SW480 (cell line): ENCODE results near the gene TSPYL6.

Experiments
- DNase-seq: peaks from one replicate; pipeline ENCODE4 v3.0.0-alpha.2; 2016; ENCODE audit warnings: low spot score

TSPYL6 gene

GRCh38 chr2:54255230-54256090 lies 569 bp downstream of the TSPYL6 start:
- no peak for DNase-seq

- DNase-seq = no peak
These were observed 1.8 kb downstream of the TSPYL6 start for GRCh38 chr2:54254180-54254579.

DNA sequence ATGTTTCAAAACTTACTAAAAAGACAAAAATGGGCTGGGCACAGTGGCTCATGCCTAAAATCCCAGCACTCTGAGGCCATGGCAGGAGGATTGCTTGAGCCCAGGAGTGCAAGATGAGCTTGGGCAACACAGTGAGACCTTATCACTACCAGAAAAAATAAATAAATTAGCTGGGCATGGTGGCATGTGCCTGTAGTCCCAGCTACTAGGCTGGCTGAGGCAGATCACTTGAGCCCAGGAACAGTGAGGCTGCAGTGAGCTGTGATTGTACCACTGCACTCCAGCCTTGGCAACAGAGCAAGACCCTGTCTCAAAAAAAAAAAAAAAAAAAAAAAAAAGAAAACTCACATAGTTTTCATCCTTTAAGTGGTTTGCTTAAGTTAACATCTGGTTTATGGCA lies 6.4 kb downstream of the TSPYL6 start:
- no peak for DNase-seq

DNA sequence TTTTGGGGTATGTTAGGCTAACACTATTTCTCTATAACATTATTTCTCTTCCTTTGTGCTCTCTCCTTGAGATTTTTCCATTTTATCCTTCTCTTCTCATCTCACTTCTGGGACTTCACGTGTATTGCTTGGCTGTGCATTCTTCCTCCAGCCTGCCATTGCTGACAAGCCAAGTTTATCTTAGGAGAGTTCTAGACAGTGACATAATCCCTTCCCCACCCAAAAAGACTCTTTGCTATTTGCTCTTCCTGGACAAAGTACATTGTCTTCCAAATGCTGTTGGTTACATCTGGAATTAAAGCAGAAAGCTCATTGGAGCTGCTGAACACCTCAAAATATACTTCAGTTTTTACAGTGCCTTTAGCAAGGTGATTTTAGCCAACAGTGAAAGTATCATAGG lies 8.9 kb downstream of the TSPYL6 start:
- no peak for DNase-seq

DNA sequence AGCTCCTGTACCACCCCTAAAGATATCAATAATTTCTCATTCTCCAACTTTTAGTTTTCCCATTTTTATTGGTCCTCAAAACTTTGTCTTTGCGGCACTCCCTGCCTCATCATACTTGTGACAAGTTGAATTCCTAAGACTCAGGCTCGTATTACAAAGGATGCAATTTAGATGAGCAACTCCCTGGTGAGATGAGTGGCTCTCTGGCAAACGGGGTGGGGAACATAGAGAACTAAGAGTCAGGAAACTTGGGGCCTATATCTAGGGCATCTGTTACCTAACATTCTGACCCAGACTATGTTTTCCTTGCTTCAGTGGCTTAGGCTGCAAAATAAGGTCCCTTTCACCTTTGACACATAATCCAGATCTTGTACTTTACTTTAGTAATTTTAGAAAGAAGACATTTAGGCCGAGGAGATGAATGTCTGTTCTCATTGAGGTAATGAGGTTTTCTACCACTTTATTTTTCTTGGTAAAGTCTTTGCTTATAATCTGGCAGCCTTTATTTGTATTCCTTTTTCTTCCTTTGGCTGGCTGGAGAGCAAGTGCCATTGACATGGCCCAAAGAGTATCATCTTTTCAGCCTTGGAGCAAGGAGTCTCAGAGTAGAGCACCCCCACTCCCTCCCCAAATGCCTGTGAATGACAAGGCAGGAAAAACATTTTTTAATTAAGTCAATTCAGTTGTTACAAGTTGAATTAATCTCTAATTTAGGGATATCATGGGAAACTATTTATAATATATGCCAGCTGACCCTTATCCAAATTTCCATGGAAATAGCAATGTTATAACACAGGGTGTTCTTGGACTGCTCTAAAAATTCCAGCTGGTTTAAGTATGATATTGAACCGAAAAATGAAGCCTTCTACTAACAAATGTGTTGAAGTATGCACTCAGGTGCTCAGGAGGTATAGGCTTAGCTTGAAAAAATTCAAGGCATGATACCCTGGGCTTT lies 15.2 kb downstream of the TSPYL6 start:
- DNase-seq = no peak

DNA sequence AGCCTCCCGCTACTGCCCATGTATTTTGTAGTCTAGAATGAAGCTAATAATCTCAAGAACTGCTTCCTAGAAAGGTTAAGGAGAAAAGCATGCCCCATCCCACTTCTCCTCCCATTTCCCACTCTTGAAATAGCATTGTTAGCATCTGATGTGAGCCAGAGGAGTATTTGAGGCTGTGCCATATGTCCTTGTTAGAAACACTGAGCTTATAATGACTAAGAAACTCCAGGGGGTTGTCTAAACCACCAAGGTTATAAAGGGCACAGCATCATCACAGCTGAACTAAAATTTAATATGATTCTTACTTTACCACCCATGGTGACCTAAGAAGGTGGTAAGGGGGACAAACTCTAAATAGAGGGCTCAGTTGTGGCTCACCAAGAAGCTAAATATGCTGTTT lies 16.6 kb downstream of the TSPYL6 start:
- DNase-seq = no peak

- no peak for DNase-seq
These were observed 18.6 kb downstream of the TSPYL6 start for GRCh38 chr2:54237428-54237827.

DNA sequence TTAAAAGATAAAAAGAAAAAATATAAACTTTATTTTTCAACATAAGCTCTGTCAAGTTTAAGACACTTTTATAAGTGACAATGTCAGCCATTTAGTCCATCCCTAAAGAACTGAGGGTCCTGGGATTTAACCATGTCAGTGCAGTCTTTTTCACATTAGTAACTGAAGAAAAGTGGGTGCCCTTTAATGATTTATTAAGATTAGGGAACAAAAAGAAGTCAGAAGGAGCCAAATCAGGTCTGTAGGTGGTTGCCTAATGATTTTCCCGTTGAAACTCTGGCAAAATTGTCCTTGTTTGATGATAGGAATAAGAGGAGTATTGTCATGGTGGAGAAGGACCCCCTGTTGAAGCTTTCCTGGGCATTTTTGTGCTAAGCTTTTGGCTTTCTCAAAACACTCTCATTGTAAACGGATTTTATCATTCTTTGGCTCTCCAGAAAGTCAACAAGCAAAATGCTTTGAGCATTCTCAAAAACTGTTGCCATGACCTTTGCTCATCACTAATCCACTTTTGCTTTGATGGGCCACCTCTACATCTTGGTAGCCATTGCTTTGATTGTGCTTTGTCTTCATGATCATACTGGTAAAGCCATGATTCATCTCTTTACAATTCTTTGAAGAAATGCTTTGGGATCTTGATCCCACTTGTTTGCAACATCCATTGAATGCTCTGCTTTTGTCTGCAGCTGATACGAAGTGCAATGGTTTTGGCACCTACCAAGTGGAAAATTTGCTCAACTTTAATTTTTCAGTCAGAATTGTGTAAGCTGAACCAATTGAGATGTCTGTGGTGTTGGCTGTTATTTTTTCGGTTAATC lies 22.0 kb downstream of the TSPYL6 start:
- DNase-seq = no peak

GRCh38 chr2:54228945-54229344 lies 27.1 kb downstream of the TSPYL6 start:
- no peak for DNase-seq

DNA sequence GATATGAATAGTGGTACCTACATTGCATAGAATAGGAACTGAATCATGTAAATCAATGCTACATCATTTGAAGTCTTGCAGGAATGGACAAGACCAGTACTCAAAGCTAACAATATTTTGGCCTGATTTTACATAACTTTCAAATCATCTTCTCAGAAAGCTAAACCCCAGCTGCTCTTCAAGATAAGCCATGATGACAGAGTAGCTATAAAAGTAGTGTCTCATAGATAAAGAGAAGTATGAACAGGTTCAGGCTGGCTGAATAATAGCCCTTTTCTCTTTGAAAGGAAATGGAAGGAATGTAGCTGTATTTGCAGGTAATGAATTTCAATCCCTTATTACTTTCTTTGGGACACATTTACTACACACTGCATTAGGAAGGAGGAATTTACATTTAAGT lies 28.2 kb downstream of the TSPYL6 start:
- DNase-seq = no peak

DNA sequence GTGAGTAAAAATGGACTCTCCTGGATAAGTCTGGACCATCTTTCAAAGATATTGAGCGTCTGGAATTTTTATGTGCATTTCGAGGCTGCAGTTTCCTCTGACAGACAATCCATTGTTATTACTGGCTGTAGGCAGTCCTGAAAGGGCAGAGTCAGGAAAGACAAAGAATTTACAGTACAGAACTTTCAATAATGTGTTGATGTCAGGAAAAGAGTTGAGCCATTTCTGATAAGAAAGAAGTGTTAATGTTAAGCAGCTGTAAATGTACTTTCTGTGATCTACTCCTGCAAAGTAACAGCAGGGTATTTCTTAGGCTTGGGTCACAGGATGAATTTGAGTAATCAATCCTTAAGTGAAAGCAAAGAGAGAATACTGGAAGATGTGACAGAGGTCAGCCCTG lies 29.8 kb downstream of the TSPYL6 start:
- DNase-seq = no peak

- DNase-seq = no peak
These were observed 31.0 kb downstream of the TSPYL6 start for GRCh38 chr2:54224997-54225396.

GRCh38 chr2:54213082-54213481 lies 42.9 kb downstream of the TSPYL6 start:
- no peak for DNase-seq

- DNase-seq = peak; percentile 59
These were observed 43.6 kb downstream of the TSPYL6 start for GRCh38 chr2:54212456-54212855.

DNA sequence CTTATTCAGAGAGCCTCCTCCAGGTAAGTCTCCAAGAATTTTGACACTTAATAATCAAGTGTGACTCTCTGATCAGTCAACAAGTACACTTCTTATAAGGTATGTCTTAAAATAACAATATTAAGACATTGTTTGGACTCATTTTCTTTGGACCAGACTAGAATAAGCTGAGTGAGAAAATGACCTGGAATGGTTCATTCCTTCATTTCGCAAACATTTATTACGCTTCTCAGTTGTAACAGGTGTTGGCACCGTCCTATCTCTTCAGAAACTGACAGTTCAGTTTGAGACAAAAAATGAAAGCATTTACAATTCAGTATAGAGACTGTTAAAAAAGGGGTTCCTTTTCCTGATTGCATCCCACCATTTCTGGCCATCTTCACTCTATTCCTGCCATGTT lies 46.6 kb downstream of the TSPYL6 start:
- no peak for DNase-seq

DNA sequence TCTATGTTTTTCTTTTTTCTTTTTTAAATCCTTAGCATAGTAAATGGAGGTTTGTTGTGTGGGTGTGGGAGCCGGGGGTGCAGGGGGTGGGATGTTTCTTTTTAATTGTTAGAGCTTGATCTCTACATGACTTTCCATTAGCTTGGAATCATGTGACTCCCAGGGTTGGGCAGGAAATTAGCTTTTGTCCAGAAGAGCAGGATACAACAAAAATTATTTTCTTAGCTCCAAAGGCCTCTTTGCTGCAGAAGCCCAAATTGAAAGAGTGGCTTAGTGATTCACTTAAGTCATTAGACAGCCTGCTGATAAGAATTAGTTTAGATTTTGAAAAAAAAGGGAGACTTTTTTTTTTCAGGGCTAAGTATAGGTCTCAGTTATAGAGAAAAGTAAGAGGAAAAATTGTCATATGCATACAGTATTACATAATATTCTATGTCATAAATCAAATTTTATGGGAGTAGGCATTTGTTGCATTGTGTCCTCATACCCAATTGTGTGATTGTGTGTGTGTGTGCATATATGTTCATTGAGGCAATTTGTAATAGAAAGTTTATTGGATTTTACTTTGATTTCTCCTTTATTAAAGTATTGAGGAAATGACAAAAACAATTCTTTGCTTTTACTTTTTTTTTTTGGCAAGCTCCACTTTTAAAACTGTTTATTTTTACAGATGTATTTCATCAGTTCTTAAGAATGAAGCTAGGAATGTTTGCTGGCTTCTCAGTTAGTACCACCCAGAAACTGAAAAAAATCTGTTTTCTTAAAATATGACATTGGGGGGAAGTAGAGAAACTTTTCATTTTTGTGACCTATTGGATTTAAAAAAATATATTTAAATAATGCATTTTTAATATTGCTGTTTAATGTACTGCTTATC lies 47.4 kb downstream of the TSPYL6 start:
- no peak for DNase-seq

DNA sequence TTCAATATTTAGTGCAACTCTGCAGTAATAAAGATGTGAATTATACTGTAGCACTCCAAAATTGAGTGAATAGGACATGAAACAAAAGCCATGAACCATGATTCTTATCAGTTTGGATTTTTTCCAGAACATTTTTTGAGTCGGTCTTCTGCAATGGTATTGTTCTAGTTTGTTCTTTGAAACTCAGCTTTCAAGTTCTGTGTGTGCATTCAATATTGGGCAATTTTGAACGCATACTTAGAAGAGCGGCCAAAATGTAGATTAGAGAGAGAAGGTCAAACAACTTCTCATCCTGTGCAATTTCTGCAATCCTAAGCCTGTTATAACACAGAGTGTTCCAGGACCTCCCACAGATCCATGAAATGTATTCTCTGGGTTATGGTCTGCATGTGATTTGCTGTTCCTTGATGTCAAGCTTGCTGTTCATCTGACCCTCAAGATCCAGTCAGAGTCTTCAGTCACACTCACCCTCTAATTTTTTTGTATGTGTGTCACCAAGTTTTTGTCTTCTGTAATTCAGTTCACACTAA lies 48.3 kb downstream of the TSPYL6 start:
- DNase-seq = no peak

DNA sequence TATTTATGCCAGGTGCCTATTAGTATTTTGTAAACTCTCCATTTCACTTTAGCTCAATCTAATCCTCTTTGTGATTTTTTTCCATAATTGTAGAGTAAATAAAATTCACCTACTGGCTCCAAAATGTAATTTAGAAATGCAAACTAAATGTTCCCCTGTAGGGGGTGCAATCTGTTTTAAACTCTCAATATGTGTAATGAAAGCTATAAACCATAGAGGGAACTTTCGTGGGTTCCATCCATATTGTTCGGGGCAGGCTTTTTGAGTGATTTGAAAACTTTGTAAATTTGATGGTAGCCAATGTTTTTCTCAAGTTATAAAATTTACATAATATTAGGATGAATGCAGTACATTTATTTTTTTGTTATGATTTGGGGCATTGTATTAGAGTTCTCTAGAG lies 49.4 kb downstream of the TSPYL6 start:
- DNase-seq = peak; percentile 28

GRCh38 chr2:54204476-54204875 lies 51.6 kb downstream of the TSPYL6 start:
- no peak for DNase-seq
